Fibroblast of mammary gland (primary cell): Measurements from ENCODE around the gene FRAS1.

ENCODE experiments used
- DNase-seq: peaks from one replicate; pipeline ENCODE4 v3.0.0-alpha.2; 2010; ENCODE audit warnings: low read depth
- H3K4me3 ChIP-seq: 2 replicates; pipeline ENCODE4 v1.5.1; 2011; ENCODE audit warnings: low read depth, mild to moderate bottlenecking, low read length, moderate library complexity; ENCODE audit not compliant: control insufficient read depth
- CTCF ChIP-seq: conservative IDR thresholded peaks from 2 replicates; pipeline ENCODE4 v1.5.1; 2011; ENCODE audit warnings: low read depth, low read length, inconsistent platforms; ENCODE audit not compliant: control insufficient read depth, insufficient read depth

Gene FRAS1

DNA sequence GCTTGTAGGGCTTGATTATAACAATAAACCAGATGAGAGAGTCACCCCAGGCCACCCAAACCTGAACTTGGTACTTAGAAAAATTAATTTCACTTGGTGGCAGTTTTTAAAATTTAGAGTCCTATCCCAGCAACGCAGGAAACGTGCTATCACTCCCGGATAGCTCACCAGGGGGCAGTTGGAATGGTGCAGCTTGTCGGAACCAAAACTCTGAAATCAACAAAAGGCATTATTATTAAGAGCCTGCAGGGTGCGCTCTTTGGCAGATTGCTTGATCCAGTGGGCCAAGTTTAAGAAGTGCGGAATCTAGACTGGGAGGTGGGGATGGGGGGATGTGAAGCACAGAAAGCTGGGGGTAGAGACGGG, 2.4 kb downstream of the FRAS1 start:
- peak overlapping the region; percentile 75 for H3K4me3 ChIP-seq
- peak; percentile 85 for DNase-seq
- peak; percentile 70 for TF ChIP-seq CTCF

DNA sequence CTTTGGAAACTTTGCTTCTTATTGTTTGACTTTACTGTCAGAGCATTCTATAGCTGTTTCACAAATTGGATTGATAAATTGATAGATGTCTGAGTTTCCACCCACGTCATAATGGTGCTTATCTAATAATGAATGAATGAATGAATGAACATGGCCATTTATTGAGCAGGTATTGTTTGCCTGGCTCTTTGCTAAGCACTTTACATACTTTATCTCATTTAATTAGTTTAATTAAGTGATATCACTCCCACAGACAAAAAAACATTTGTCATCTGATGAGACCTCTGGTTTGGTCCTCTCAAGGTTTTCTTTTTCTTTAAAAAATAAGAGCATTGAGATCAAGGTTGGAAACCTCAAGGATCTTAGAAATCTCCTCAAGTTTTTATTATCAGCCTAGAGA, 2.8 kb downstream of the FRAS1 start:
- H3K4me3 ChIP-seq: no peak overlapping the region
- DNase-seq: no peak
- TF ChIP-seq CTCF: no peak

DNA sequence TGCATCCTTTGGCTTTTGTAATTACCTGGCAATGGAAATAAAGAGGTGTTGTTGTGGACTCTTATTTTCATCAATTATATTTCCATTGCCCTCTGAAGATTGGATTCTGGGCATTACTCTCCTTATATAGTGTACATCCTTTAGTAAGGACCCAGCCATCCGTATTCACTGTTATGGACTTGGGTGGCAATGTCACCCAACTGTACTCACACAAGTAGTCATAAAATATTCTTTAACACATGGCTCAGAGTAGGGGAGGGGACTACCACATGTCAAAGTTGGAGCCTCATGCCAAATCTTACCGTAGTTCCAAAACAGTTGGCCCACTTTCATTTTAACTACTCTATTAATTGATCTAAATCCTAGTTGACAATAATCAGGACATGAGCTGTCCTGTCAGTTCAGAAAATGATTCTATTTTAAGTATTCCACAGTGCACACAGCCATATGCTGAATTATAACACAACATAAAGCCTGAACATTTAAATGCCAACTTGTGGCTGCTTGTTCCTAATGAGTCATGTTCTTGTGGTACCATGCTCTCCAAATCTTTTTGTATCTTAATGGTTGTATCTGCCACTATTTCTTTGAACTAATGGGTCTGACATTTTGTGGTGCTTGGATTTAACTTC, 4.9 kb downstream of the FRAS1 start:
- no peak for TF ChIP-seq CTCF
- DNase-seq: peak; percentile 22
- no peak overlapping the region for H3K4me3 ChIP-seq

- no peak for TF ChIP-seq CTCF
- no peak overlapping the region for H3K4me3 ChIP-seq
- no peak for DNase-seq
Observed at GRCh38 chr4:78065508-78066192, 8.5 kb downstream of the FRAS1 start.

- H3K4me3 ChIP-seq: no peak overlapping the region
- DNase-seq: no peak
- TF ChIP-seq CTCF: no peak
Observed at GRCh38 chr4:78068481-78068880, 11.4 kb downstream of the FRAS1 start.

DNA sequence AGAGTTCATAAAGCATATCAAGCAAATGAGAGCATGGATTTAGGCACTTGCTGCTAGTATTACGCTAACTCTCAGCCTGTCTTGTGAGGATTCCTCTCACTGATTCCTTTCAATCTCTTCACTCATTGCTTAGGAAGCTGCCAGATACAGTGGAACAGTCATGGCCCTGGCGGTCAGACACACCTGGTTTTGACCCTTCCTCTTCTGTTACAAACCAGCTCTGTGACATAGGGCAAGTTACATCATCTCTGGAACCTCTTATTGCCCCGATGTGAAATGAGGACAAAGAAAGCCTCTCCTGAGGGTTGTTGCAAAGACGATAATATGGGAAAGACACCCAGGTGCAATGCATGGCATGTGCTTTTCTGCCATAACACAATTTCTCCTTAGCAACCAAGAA, 12.2 kb downstream of the FRAS1 start:
- DNase-seq: no peak
- no peak overlapping the region for H3K4me3 ChIP-seq
- no peak for TF ChIP-seq CTCF
